NCI-H82 (cell line): ENCODE measurements around the gene TEX101.
"Not testable (repeated sequence)": the region's sequence is repeated elsewhere in the genome, so short reads cannot be mapped to it uniquely, and the experiment has no call there.

Experiments
- DNase-seq: peaks from one replicate; lab custom pipeline; 2025; lab: John Stamatoyannopoulos, UW

TEX101 gene

GRCh38 chr19:43420954-43421353 lies 6.3 kb downstream of the TEX101 start:
- DNase-seq, result no peak

GRCh38 chr19:43422000-43422688 lies 7.5 kb downstream of the TEX101 start:
- no peak for DNase-seq

- DNase-seq, result no peak
These were observed 8.0 kb downstream of the TEX101 start for GRCh38 chr19:43422689-43423066.

GRCh38 chr19:43423779-43424178 lies 9.1 kb downstream of the TEX101 start:
- DNase-seq, result no peak

- DNase-seq, result peak; percentile 30
These were observed 11.1 kb downstream of the TEX101 start for GRCh38 chr19:43425567-43426392.

- DNase-seq, result no peak
These were observed 14.7 kb downstream of the TEX101 start for GRCh38 chr19:43429395-43429794.

GRCh38 chr19:43430142-43430710 lies 15.5 kb downstream of the TEX101 start:
- no peak for DNase-seq

- no peak for DNase-seq
These were observed 16.3 kb downstream of the TEX101 start for GRCh38 chr19:43430976-43431375.

- DNase-seq, result no peak
These were observed 18.6 kb downstream of the TEX101 start for GRCh38 chr19:43433358-43433673.

- no peak for DNase-seq
These were observed 19.0 kb downstream of the TEX101 start for GRCh38 chr19:43433689-43434088.

GRCh38 chr19:43435775-43436174 lies 21.1 kb downstream of the TEX101 start:
- no peak for DNase-seq

GRCh38 chr19:43437284-43437683 lies 22.6 kb downstream of the TEX101 start:
- DNase-seq, result not testable (repeated sequence)

- DNase-seq, result no peak
These were observed 23.0 kb downstream of the TEX101 start for GRCh38 chr19:43437712-43438111.

- DNase-seq, result peak; percentile 29
These were observed 23.8 kb downstream of the TEX101 start for GRCh38 chr19:43438291-43439031.

GRCh38 chr19:43439032-43439708 lies 24.5 kb downstream of the TEX101 start:
- DNase-seq, result no peak

- no peak for DNase-seq
These were observed 25.0 kb downstream of the TEX101 start for GRCh38 chr19:43439709-43440063.

GRCh38 chr19:43441716-43442115 lies 27.0 kb downstream of the TEX101 start:
- DNase-seq, result no peak

- not testable (repeated sequence) for DNase-seq
These were observed 29.4 kb downstream of the TEX101 start for GRCh38 chr19:43444091-43444490.

GRCh38 chr19:43444531-43445287 lies 30.0 kb downstream of the TEX101 start:
- no peak for DNase-seq

GRCh38 chr19:43445426-43445825 lies 30.7 kb downstream of the TEX101 start:
- no peak for DNase-seq

- peak; percentile 84 for DNase-seq
These were observed 32.2 kb downstream of the TEX101 start for GRCh38 chr19:43446746-43447489.
